Liver (tissue), 3 donors: ENCODE measurements around the gene CGRRF1.

ENCODE experiments used
- CTCF ChIP-seq: fragments of 150-350 bp; IDR thresholded peaks from 2 replicates; pipeline ENCODE4 v1.5.1; 2017; ENCODE audit warnings: improper control_type of control experiment, low read depth, low read length; ENCODE audit not compliant: missing input control
- GABPA ChIP-seq, 2 donors: IDR thresholded peaks in 1 of 2; conservative IDR thresholded peaks in 1 of 2; 2 replicates each; pipeline ENCODE4 v1.6.1; 2016; ENCODE audit warnings: antibody characterized with exemption in 2 of 2, mild to moderate bottlenecking in 1 of 2, moderate library complexity in 1 of 2
- HNF4G ChIP-seq: IDR thresholded peaks from 2 replicates; pipeline ENCODE4 v1.6.1; 2016; ENCODE audit warnings: antibody characterized with exemption
- JUND ChIP-seq, 2 donors: IDR thresholded peaks; 2 replicates each; pipeline ENCODE4 v1.6.1; 2016; ENCODE audit warnings: antibody characterized with exemption in 2 of 2
- YY1 ChIP-seq: IDR thresholded peaks from 2 replicates; pipeline ENCODE4 v1.6.1; 2016; ENCODE audit warnings: antibody characterized with exemption, mild to moderate bottlenecking
- donor health status: healthy.
- donor health status: healthy.

- no peak for TF ChIP-seq CTCF
- no peak for TF ChIP-seq JUND (IDR thresholded peaks at IDR 0.05)
- no peak for TF ChIP-seq YY1
- no peak for TF ChIP-seq GABPA (IDR thresholded peaks at IDR 0.05 in 1 of 2, conservative IDR thresholded peaks at IDR 0.05 in 1 of 2)
- TF ChIP-seq HNF4G, result no peak
Observed at GRCh38 chr14:54471641-54472040, 38.1 kb upstream of the CGRRF1 start.
